RPMI8226 (cell line): ENCODE measurements around the gene MID1.

ENCODE experiments used
- DNase-seq: peaks from one replicate; pipeline ENCODE4 v3.0.0-alpha.2; 2015

The MID1 gene

DNA sequence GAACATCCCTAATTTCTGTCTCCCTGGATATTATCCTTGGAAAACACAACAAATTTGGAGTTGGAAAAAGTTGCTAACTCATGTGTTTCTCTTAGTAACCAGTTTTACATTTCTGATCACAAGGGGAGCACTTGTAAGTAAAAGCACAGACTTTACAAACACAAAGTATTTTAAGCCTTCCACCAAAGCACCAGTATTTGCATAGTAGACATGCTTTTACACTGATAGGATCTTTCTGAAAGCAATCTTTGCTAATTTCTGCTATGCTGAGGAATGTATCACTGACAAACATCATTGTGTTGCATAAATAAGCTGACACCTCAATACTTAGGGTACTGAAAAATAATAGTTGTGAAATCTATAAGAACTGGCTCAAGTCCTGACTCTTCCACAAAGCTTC lies 100.6 kb downstream of the MID1 start:
- DNase-seq: no peak

DNA sequence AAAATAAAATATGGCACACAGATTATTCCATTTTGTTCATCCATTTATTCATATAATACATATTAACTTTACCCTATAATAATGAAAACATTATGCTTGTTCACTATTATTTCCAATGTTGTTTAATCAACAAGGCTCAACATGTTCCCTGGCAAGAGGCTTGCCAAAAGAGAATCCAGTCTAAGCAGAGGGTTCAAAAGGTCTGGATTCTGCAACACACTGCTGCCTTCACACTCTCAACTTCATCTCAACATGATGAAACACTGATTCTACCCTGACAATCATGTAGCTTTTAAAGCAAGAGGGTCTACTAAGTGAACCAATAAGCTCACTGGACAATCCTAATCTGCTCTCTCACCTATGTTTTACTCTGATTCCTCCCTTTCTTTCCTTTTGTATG lies 101.1 kb downstream of the MID1 start:
- DNase-seq: no peak

DNA sequence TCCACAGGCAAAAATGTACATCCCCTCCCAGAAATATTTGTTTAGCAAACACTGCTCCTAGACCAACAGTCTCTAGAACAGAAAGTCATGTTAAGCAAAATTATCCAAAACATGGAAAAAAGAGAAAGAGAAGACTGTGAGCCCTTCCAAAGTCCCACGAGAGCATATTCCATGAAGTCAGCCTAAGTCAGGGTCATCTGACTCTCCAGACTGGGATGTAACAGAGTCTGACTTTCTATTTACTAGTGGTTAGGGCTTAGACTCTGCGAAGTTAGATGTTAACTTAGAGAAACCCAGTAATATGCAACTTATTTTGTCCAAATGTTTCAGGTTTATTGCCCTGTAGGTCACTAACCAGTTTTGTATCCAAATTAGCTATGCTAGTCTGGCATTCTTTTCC lies 102.3 kb downstream of the MID1 start:
- DNase-seq: no peak

DNA sequence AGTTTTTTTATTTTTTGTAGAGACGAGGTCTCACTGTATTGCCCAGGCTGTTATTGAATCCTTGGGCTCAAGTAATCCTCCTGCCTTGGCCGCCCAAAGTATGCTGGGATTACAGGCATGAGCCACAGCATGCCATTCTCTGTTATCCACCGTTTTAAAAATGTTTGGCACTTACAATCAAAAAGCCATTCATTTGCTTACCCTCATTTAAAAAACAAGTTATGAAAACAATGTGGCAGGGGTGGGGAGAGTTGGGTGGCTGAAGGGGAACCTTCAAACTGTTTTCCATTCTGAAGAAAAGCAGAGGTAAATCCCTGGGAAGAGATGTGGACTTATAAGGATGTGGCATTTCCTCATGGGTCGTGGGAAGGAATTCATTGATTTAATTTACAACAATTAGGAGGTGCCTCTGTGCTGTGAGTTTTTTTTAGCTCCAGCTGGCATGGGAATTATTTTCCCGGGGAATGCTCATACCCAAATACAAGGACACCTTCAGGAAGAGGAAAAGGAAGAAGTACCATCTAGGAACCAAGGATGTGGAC lies 103.5 kb downstream of the MID1 start:
- no peak for DNase-seq

DNA sequence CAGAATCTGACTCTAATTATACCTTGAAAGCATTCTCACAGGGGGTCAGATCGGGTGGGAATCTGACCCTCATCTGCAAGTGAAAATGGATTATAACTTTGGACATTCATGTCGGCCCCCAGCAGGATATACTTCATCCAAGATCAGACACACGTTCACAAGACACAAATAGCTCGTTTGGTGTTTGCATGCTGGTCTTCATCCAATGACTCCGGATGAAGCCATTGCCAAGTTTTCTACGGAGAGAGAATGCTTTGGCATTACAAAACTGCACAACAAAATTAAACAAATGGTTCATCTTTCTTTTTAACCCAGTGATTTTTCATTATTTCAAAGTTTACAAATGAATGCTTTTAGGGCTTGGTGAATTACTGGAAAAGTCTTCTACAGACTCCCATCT lies 105.5 kb downstream of the MID1 start:
- no peak for DNase-seq

DNA sequence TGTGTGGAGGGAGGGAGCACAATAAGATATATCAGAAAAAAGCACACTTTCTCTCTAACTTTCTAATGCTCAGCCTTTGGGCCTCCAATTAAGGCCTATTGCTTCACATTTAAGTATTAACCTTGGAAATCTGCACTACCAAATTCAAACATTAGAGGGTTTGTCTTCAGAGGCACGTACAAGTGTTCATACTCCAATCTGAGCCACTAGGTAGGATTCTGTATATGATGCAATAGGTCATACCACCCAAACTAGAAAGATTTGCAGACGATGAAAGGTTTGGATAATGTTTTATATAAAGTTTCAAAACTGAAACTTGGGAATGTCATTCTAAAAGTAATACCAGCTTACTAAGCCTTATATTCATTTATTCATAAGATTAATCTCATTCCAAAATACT lies 106.4 kb downstream of the MID1 start:
- no peak for DNase-seq

DNA sequence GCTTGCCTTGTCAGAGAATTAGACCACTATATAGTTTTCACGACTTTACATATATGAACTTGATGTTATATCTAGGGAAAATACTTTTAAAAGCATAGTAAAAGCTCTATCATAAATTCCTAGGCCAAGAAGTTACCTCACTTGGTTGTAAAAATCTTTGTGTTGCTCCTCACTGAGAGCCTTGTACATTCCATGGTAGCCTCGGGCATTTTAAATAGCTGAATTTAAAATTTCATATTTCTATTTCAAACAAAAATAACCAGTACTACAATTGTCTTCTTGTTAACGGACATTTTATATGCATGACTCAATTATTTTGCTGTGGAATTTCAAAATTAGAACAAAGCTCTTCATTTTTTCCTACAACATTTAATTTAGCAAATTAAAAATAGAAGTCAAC lies 107.6 kb downstream of the MID1 start:
- DNase-seq: no peak

DNA sequence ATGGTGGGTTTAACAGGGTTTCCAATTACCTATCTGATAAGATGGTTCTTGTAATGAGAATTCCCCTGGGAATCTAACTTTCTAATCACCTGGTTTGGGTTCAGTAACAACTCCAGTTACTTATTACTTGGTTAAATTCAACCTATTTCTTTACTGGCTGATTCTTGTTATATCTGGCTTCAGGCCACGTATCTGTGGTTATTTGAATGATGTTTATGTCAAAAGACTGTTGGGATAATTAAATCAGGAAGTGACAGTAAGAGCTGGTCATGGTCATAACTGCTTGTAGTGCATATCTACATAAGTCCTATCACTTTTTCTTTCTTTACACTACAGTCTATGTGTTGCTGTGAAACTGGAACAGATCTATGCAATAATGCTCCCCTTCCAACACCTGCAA lies 108.1 kb downstream of the MID1 start:
- no peak for DNase-seq

DNA sequence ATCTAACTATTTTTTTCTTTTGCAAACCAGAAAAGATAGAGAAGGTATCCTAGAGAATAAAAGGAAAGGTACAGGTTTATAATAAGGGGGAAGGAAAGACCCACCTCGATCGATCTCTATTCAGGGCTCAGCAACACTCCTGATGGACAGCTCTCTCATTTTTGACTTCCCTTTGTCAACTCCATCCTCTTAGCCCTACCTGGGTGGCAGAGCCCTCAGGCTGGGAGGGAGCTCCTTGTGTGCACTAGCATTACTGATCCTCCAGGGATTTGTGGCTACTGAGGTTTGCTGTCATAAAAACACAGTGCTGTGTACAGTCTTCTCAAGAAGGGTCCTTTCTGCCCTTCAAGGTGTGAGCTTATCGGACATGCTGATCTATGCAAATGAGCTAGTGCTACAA lies 111.0 kb downstream of the MID1 start:
- DNase-seq: no peak

DNA sequence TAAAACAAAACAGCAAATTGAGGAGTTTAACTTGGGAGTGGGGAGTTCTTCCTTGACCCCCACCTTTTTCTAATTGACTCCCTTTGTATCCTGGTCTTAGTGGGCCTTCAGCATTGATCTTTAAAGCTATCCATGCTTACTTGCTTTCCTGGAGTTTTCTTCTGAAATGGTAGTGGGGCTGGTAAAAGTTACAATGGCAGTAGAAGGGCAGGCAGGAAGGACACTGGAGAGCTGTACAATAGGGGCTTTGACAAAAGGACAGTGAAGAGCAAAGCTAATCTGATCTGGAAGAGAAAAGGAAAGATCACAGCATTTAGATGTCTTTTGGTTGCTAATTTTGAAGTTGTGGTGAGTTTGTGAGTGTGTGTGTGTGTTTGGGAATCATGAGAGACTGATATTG lies 111.5 kb downstream of the MID1 start:
- no peak for DNase-seq

DNA sequence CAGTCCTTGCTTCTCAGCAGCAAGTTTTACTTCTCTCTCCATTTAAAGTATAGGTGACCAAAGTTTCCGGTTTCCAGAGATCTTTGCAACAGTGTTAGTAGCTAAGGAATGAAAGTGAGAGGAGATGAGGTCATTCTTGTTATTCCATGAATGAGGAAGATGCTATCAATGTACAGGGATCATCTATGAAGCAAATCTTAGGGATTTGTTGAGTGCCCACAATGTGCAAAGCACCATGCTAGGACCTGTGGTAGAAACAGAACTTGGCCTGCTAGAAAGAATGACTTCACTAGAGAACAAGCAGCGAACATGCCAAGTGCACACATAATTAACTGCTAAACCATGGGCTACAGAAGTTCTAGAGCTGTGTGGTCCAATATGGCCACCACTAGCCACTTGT lies 112.5 kb downstream of the MID1 start:
- no peak for DNase-seq

DNA sequence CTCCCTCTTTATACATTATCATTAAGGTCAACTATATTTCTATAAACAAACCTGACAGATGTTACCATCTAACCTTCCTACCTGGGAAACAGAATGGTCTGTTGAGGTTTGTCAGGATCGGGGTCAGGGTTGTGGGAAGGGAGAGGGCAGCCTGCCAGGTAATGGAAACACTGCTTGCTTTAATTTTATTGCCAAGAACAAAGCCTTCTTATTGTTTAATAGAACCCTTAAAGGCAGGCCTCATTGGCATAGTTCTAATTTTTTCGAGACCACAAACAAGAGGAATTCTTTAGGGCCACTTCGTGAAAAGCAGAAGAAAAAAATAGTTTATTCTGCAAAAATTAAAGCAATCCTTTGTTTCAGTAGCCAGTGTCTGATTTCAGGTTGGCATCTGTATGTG lies 113.2 kb downstream of the MID1 start:
- DNase-seq: no peak

DNA sequence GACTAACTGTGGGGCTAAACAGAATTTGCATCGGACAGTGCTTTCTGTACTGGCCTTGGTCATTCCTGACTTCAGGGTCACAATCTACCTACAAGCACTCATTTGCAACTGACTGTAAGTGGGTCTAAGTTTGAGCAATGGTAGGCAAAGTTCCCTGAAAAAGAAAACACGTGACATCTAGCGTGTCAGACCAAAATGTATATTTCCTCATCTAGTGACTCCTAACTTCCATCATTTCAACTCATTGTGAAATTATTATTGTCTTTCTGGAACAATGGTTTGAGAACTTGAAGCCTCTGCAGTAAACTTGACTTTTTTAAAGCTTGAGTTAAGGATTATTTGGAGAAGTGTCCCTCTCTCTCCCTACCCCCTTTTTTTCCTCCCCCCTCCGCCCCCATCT lies 113.6 kb downstream of the MID1 start:
- no peak for DNase-seq

DNA sequence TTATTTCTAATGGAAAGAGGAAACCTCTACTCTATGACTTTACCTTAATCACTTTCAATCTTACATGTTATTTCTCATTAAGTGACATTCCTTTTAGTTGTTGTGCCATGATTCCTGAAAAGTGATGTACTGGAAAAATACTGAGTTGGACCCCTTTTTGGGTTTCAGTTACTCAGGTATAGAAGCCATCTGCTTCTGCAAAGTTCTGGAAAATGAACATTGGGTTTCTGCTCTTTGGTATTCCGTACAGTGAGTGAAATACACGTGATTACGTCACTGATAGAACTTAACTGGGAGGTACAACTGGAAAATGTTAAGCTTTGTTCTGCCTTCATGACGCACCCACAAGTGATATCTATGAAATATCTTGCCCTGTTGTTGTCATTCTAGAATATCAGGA lies 114.7 kb downstream of the MID1 start:
- DNase-seq: no peak

DNA sequence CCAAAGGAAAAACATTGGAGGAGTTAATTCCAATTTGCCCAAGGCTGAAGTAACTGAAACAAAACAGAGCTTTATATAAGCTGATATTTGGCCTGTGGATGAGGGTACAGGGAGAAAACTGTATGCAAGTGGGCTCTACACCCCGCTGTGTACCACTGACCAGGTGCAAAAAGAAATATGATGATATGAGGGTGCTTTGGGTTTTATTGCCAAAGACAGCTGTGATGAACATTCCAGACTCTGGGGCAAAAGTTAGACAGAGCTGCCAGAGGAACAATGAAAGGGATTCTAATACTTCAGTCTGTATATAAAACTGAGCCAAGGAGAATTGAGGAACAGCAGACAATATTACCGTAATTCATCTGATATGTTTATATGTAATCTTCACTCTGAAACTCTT lies 117.4 kb downstream of the MID1 start:
- no peak for DNase-seq

DNA sequence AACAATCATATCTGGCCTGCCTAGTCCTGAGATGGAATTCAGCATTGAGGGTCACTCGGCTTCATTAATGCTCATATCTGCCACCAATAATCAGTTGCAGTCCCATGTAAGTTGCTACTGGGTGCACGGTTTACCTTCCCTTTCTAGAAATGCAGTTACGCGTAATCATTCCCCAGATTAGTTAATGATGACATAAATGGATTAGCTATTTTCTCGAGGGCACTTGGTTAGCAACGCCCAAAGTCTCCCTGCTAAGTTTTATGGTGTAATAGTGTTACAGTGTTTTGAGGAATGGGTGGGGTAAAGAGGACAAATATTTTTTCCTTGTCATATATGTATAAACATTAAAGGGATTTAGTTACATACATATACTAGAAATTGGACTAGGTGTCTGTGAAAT lies 118.8 kb downstream of the MID1 start:
- DNase-seq: no peak

DNA sequence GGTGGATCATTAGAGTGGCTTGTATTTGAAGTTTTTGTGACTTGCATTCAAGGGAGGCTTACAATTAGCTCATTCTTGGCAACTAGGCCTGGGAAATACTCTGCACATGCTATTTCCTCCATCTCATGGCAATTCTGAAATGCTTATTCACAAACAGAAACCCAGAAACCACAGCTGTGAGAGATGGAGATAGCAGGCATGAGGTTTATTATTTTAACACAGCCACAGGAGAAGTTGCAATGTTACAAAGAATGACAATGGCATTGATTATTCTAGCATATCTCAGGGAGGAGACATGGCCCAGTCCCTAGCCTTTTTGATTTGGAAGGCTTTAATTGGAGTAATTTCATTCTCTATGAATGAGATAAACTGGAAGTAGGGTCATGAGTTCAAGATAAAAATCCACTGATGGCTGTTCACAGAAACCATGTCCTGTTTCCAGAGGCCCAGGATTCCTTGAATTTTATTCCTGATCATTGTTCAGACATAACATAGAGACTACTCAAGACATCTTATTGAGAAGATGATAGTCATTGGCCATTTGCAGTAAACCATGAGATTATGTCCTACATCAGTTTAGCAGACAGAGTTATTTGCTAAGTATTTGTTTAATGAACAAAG lies 123.9 kb downstream of the MID1 start:
- no peak for DNase-seq

DNA sequence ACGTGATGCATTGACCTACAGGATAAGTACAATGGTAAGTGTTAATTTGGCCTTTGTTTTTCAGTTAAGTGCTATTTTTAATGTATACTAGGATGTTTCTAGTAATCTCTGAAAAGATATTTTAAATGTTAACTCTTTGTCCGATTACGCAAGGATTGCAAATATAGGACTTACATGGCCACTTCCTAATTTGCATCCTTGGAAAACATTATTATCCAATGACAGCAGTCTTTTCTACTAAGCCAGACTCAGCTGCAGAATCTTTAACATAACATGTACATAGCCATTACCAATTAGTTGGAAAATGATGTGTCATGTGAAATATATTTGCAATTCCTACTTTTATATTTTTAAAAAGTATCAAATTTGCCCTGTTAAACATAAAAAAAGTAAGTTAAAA lies 124.7 kb downstream of the MID1 start:
- DNase-seq: no peak

DNA sequence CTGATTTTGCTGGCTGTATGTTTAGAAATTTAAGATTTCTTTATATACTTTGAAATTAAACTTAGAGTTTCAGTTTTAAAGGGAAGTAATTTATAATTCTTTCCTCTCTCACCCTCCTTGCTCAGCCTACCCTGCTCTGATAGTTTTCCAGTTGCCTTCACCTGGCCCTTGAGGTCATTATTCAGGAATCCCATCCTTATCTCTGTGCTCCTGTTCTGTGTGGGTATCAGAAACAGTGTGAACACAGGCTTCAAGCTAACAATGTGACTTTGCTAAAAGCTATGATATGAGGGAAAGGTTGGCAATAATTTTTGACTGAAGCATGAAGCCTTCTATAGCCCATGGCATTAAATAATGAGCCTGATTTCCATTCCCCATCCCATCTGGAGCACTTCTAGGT lies 128.1 kb downstream of the MID1 start:
- no peak for DNase-seq

DNA sequence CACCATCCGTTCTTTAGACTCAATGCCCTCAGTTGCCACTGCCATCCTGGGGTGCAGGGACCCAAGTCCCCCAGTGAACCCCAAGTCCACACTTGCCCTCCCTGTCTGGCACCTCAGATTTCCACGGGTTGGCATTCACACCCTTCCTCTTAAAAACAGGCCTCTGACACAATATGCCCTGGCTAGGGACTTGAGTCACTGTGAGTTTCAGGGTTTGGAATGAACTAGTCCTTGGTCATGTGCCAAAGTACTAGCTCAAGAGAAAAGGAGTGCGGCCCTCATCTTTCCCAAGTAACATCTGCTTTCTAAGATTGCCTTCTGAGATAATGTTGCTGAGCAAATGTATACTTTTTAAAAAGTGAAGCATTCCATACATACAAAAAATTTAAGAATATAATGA lies 134.0 kb downstream of the MID1 start:
- no peak for DNase-seq

DNA sequence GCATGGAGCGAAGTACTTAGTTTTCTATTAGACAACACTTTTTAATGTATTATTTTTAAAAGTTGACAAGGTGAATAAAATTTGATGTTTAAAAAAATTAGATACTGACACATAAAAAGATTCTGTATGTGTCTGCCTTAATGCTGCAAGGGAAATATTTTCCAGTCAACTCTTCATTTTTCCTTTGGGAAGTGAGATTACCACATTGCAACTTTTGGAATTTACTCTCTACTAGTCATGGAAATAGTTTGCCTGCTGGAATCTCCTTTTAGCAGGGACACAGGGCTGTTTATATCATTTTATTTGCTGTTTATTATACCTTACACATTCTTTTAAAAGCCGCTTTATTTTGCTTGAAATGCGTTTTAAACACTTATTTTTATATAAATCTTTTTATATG lies 135.1 kb downstream of the MID1 start:
- no peak for DNase-seq

DNA sequence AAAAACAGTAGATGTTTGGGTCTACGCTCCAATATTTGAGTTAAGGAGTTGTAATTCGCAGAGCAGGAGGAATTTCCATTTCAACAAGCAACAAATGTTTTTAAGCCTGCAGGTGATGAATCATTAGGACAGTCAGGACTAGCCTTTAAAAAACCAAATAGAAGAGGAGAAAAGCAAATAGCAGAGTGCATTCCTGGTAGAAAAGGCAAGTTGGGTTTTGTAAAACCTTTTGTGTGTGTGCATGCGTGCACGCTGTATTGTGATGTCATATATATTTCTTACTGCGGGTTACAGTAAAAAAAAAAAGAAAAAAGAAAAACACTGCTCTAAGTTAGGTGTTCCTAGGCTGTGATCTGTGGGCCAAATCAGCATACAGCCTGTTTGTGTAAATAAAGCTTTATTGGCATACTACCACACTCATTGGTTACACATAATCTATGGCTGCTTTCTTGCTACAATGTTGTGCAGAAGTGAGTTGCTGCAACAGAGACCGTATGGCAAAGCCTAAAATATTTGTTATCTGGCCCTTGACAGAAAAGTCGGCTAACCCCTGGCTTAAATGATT lies 135.6 kb downstream of the MID1 start:
- no peak for DNase-seq

DNA sequence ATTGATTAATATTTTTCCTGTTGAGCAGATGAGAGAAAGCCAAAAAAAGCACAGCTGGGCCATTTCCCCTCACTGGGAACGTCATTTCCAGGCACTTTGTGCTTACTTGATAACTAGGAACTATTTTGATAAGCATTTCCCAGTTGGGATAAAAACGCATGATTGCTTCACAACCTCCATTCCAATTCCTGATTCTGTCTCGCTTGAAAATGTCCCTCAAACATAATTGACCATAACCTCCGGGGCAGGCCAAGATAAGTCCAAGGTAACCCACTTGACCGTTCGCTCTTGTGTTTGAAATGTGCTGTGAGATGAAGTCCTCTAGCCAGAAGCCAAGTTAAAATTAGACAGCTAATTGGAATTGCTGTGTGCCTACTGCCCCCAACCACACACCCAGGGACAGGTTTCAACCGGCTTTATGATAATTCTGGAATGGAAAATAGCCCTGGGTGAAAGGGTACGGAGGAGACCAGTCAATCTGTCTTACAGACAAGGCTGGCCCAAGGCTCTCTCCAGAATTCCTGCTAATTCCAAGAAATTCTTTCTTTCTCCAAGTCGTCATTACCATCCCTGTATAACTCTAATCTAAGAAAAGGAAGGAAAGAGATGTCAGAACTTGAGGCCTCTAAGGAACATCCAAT lies 137.1 kb downstream of the MID1 start:
- DNase-seq: no peak

DNA sequence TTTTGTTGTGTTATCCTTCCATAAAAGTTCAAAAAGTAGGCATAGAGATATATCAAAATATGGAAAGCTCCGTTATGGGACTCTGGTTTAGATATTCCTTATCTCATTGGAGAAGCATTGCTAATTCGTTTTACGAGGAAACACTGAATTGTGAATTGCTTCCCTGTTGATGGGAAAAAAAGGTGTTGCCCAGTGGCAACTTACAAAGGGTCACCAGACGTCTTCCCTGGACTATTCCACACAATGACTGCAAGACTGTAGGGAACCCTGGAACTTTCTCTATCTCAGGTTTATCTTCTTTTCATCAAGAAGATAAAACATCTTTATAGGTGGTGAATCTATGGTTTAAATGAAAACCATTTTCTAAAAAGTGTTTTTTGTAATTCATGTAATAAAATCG lies 137.7 kb downstream of the MID1 start:
- DNase-seq: no peak

DNA sequence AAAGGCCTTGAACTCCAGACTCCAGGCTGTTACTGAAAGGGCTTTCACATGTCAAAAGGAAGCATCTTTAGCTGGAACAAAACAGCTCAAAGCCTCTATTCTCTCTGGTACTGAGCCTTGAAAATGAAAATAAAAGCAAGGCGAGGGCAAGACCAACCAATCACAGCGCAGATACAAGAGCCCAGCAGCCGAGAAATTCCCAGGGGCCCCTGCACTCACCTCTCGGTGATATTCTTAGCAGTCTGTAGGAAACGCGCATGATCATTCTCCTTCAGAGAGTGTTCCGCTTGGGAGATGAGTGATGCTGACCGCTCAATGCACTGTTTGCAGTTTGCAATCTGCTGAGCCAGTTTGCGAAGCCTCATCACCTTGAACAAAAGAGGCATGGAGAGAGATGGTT lies 138.1 kb downstream of the MID1 start:
- no peak for DNase-seq
